SIG-M5 treated with dmso at 0.1 percent for 504 hours (cell line): ENCODE results near the gene MRPL55.

ENCODE experiments used
- DNase-seq: peaks from one replicate; lab custom pipeline; 2025; ENCODE audit not compliant: unreplicated experiment; lab: John Stamatoyannopoulos, UW

Gene MRPL55

DNA sequence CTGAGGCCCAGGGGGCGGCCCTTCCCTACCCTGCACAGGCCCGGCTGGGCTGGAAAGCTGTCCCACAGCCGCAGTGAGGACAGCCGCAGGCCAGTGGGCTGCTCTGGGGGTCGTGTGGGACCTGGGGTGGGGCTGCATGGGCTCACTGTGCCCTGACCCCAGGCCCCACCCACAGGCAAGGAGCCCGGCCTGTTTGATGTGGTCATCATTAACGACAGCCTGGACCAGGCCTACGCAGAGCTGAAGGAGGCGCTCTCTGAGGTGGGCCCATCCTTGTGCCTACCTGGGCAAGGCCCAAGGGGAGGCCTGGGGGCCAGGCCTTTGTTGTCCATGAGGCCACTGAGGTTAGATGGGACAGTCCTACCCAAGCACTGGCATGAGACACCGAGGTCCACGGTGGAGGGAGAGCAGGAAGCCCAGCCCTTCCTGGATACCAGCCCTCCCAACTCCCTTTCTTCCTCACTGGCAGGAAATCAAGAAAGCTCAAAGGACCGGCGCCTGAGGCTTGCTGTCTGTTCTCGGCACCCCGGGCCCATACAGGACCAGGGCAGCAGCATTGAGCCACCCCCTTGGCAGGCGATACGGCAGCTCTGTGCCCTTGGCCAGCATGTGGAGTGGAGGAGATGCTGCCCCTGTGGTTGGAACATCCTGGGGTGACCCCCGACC lies 39.2 kb upstream of the MRPL55 start:
- DNase-seq: no peak

DNA sequence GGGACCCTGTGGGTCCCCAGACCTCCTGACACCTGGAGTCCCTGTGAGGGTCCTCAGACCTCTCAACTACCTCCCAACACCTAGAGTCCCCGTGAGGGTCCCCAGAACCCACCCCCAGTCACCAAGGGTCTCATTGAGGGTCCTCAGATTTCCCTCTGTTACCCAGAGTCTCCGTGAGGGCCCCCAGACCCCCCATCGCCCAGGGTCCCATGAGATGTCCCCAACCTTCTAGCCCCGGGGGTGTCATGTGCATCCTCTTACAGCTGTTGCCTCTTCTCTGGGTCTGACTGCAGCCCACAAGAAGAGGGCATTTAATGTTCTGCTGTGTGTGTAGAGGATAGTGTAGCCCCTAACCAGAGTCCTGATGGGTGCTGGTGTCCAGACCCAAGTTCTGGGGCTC lies 38.7 kb upstream of the MRPL55 start:
- no peak for DNase-seq

DNA sequence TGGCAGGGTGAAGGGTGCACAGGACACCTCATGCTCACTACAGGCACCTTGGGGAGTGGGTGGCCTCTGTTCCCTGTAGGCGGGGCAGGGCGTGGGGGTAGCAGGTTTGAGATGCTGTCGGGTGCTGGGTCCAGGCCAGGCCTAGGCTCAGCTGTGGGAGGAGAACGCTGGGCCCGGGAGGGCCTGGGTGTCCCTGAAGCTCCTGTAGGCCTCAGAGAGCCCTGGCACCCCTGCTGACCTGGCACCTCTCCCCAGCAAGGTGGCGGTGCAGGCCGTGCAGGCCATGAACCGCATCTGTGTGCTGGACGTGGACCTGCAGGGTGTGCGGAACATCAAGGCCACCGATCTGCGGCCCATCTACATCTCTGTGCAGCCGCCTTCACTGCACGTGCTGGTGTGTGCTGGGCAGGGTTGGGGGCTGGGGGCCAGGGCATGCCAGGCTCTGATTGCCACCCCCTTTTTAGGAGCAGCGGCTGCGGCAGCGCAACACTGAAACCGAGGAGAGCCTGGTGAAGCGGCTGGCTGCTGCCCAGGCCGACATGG lies 38.1 kb upstream of the MRPL55 start:
- DNase-seq: no peak

DNA sequence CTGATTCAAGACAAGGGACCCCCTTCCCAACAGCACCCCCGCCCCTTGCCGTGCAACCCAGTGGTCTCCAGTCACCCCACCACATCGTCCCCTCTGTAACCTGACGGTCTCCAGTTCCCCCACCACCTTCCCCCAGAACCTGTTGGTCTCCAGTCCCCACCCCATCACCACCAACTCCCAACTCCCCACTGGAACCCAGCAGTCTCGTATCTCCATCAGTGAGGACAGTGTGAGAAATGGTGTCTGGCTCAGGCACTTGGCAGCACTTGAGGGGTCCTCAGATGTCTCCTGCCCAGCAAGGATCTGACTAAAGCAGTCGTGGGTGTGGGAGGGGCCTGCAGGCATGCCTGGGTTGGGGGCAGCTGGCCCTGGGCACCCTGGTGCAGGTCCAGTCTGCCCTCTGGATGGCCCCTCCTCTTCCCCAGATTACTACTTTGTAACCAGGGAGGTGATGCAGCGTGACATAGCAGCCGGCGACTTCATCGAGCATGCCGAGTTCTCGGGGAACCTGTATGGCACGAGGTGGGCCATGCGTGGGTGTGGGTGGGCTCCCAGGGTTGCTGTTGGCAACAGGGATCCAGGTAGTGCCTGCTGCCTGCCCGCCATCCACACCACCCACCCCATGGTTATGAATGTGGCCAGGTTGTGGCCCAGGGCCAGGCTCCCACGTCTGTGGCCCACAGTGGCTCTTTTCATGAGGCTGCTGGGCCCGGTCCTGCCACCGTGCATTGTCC lies 37.5 kb upstream of the MRPL55 start:
- no peak for DNase-seq

DNA sequence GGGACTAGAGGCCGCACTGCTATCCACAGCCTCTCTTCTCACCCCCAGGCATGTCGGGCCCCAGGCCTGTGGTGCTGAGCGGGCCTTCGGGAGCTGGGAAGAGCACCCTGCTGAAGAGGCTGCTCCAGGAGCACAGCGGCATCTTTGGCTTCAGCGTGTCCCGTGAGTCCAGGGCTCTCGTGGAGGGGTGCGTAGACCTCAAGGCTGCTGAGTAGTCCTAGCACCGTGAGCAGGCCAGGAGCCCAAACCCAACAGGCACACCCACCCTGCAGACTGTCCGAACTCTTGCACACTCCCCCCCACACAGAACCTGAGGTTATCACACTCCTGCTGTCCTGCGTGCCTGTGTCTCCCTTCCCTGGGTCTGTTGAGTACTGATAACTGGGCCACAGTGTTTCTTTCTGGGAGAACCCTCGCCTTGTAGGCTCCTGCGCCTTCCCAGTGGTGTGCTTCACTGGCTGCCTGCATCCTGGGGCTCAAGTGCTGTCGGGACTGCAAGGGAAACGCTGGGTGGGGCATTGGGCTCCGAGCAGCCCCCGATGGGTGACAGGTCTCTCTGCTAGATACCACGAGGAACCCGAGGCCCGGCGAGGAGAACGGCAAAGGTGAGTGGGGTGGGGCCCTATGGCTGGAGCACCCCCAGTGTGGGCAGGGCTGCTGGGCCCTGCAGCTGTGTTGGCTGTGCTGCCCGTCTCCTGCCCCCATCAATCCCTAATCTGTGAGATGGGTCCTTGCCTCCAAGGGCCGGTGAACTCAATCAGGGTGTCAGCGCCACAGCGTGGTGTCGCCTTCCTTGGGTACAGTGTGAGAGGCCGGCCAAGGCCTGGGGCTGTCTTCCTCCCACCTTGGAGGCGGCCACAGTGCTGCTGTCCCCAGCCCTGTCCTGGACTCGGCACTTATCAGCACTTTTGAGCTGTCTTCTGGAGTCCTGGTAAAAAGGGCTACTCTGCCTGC lies 36.6 kb upstream of the MRPL55 start:
- no peak for DNase-seq

DNA sequence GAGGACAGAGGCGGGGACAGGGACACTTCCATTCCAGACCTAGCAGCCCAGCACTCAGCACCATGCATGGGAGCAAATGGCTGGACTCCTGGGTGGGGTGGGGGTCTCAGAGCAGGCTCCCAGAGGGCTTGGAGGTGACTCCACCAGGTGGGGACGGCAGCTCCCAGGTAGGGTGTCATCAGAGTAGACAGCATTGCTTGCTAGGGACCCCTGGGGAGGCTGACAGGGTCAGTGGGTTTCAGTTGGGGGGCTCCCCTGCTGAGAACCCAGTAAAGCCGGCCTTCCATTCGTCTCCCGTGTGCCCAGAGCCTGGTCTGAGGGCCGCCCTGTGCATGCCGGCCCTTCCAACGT lies 35.9 kb upstream of the MRPL55 start:
- DNase-seq: no peak

DNA sequence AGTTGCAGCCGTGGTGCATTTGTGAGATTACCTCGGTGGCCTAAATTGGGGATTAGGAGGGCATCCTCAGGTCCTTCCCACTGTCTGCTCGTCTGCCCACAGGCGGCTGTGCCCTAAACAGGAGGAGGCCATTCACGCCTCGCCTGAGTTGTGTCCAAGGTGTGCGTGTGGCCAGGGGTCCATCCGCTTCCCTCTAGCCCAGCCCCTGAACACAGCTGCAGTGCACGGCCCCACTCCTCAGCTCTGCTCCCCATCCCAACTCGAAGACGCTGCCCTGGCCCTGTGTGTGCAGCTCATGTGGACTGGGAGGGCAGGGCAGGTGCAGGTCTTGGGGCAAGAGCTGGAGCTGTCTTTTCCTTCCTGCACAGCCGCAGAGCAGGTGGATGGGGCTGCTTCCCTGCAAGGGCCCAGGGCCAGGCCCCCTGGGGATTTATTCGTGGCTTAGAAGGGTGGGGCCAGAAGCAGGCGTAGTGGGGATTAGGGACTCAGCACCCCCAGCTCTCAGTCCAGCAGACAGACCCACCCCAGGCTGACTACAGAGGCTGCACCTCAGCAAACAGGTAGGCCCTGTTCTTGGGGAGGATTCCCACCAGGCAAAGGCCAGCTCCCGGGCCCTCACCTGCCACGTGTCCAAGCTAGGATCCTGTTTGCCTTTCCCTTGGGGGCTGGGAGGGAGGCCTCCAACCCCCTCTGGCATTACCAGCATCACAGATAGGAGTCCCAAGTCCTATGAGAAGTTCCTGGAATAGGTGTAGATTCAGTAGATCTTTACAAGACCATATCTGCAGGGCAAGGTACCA lies 35.3 kb upstream of the MRPL55 start:
- no peak for DNase-seq

DNA sequence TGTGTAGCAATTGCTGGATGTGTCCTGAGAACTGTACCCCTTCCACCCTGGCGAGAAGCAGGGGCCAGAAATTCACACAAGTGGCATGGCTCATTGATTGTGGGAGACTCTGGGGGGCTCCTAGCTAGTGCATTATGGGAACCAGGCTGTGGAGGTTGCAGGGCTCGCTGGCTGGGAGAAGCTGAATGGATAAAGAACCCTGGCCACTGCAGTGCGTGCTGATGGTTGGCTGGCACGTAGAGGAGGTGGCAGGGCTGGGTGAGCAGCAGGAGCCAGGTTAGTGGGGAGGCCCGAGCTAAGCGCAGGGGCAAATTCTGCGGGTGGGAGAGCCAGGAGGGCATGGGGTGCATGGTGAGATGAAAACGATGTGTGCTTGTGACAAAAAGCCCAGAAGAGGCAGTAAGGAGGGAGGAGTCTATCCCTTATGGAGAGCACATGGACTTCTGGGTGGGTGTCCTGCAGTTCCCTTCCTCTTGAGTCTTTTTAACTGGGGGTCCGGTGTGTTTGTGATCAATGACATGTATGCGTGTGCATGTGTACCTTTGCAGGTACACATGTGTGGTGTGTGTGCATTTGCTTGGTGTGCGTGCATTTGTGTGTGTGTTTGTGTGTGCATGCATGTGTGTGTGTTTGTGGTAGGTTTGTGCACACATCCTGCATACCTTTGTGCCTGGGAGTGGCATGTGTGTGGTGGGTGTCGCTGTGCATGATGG lies 34.5 kb upstream of the MRPL55 start:
- DNase-seq: no peak

DNA sequence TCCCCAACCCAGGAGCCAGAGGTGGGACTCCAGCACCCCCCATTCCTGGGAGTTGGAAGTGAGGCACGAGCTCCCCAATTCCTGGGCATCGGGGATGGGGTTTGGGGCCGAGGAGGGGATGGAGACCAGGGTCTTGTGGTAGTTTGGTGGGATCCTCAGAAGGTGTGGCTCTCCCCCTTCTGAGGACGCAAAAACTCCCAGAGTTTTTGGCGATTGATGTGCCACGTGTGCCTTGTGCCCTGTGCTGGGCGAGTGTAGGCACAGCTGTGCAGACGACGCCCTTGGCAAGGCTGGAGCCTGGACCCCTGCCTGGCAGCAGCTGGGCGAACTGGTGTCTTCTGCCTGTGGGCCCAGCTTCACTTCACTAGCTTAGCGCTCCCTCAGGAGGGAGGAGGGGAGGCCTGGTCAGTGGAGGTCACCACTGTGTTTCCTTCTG lies 33.6 kb upstream of the MRPL55 start:
- DNase-seq: no peak

DNA sequence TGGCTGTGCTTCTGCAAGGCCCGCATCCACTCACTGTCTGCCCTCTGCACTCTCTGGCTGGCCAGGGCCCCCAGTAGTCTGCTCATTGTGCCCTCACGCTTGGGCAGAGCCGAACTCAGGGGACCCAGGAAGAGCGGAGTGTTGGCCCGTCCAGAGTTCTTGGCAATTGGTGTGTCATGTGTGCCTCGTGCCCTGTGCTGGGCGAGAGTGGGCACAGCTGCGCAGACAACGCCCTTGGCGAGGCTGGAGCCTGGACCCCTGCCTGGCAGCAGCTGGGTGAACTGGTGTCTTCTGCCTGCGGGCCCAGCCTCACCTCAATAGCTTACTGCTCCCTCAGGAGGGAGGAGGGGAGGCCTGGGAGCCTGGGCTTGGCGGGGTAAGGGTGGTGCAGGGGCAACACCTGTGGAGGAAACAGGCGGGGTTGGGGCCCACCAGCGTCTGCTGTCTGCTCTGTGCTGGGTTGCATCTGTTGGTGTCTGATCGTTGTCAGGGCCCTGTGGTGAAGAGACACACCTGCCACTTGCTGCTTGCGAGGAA lies 33.1 kb upstream of the MRPL55 start:
- DNase-seq: no peak

DNA sequence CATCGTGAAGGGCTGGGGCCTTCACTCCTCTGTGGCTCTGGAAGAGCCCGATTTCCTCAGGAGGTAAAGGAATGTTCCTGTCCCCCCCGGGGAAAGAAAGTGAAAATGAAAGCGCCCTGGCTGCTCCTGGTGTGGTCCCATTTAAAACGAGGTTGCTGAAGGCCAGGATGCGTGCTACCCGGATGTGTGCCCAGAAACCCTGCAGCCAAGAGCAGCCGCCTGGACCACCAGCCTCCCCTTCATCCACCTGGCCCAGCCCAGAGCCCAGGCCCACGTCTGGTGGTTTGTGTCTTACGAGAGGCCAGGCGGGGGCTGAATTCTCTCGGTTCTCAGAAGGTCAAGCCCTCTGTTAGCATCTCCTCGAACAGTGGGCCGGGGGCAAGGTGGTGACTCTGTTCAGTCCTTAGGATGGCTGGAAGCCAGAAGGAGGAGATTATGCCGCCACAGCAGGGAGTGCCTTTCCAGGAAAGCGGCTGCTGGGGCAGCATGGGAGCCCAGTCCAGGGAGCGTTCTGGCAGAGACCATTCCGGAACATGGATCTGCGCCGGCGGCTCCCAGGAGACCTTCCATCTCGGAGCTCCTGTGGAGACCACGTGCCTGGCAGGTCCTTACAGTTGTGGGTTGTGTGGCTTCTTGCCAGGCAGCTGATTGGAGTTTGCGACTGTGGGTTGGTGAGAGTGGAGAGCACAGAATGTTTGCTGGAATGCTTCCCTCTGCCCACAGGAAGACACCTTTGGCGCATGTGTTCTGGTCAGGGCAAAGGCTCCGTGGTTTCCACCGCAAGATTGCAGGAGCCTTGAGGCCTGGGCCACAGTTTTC lies 32.3 kb upstream of the MRPL55 start:
- peak; percentile 19 for DNase-seq

DNA sequence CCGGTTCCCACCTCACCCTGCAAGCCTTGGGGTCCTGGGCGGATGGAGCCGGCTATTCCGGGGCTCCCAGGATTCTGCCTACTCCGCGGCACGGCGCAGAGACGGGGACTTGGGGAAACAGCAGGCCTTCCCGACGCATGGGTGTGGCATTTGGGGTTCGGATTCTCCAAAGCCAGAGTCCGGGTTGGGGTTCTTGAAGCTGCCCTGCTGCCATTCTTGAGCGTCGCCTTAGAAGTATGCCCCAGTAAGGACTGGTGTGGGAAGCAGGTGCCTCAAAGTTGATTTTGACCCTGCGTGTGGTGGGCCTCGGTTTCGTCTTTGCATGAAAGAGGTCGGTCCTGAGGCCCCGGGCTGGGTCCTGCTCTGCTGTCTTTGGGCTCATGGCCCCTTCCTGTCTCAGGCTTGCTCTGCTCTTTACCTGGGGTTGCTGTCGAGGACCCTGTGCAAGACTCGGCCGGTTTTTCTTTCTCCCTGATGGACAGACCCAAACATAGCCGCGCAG lies 31.7 kb upstream of the MRPL55 start:
- peak; percentile 35 for DNase-seq

DNA sequence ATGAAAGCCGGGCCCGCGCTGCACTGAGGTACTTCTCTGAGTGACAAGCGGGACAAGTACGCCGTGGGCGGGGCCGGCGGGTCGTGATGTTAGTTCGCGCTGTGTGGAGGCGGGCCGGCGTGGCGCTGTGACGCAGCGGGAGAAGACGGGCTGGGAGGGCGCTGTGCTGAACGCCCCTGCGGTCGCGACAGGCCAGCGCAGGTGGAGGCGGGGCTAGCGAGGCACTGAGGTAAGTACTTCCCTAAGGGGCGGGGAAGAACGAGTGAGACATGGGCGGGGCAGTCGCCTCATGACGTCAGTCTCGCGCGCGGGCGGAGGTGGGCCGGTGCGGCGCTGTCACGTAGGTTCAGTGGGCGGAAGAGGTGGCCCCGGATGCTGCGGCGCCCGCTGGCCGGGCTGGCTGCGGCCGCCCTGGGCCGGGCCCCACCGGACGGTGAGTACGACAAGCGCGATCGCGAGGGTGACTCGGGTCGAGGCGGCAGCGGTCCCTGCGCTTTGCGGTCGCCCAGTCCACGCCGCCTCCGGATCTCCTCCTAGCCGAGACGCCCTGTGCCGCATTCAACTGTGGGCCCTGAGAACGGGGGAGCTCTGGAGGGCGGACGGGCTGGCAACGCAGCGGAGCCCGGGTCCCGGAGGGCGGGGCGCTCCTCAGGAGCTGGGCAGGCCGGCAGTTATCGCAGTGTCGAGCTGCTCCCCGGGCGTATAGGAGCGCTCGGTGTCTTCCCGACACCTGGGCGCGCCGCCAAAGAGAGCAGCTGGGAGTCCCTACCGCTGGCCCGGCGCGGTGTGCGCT lies 31.0 kb upstream of the MRPL55 start, which contains the start of gene GUK1:
Gene GUK1 (plus strand): TSS at position 349 of the 793 bp plus-strand sequence. CDS start 24 bp downstream, at position 373.
- peak; percentile 100 for DNase-seq

DNA sequence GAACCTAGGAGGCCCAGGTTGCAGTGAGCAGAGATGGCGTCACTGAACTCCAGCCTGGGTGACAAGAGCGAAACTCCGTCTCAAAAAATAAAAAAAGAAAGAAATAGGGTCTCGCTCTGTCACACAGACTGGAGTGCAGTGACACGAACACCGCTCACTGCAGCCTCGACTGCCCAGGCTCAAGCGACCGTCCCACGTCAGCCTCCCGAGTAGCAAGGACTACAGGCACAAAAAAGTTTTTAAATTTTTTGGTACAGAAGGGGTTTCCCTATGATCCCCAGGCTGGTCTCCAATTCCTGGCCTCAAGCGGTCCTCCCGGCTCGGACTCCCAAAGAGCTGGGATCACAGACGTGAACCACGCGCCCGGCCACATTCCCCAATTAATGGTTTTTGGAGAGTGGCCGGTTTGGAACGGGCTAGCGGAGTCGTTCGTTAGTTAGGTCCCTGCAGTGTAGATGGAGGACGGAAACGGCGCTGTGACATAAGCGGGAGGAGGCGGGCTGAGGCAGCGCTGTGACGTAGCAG lies 30.4 kb upstream of the MRPL55 start:
- no peak for DNase-seq

DNA sequence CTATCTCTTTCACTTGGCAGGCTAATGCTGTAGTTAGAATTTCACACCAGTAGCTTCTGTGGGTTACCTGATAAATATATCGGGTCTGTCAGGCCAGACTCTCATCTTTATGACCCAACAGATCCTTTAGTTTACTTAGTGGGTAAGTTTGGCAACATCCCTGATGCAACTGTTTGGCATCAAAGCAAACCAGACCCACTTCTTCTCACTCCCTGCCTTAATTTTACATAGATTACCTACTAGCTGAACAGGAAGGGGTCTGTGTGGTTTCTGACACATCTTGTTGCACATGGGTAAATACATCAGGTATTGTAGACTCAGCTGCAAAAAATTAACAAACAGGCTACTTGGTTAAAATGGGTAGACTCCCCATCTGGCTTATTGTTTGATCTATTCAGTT lies 27.8 kb upstream of the MRPL55 start:
- peak; percentile 8 for DNase-seq

DNA sequence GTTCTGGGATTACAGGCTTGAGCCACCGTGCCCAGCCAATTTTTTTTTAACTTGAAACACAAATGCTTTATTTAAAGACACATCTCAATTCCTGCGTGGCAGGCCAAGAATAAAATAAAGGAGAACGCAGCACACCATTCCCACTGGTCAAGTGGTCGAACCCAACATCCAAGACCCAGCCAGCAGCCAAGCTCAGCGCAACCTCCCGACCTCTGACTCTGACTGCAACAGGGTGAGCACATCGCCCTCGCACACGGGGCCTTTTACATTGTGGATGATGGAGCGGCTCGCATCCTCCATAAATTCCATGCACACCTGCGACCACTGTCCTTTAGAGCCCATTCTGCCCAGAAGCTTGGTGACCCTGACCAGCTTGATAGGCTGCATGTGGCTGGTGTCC lies 25.5 kb upstream of the MRPL55 start:
- no peak for DNase-seq

DNA sequence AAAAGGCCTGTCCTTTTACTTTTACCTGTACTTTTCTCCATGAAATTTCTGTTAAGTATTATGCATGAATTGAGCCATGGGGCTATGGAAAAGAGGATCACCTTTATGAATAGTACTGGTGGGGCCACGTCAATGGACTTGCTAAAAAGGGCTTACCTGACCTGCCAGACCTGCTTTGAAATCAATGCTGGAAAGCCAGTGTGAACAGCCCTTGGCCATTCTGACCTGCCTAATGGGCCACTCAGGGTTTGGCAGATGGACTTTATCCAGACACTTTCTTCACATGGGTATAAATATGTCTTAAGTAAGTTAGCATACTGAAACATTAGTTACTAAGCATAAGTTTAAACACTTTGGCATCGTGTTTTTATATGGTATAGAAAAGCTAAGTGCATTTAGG lies 22.7 kb upstream of the MRPL55 start:
- DNase-seq: no peak

DNA sequence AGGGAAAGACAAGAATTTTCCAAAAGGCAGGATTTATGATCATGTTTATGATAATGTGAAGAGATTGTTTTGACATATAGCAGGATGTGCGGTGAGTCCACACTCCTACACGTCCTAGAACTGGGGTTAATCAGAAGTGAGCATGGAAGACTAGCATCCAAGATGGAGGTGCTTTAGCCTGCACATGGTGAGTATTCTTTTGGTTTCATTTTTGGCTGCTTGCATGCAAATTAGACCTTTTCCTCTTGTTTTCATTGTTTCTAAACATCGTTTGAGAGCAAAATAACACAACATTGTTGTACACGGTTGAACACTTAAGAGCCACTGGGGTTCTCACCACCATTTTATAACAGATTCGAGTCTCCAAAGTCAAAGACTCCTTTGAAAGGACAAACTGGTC lies 16.1 kb upstream of the MRPL55 start:
- no peak for DNase-seq
